WERI-Rb-1 (cell line): ENCODE measurements around the gene TNFRSF9.
"Not testable (repeated sequence)": the region's sequence is repeated elsewhere in the genome, so short reads cannot be mapped to it uniquely, and the experiment has no call there.

Experiments used
- DNase-seq: peaks from one replicate; pipeline ENCODE4 v3.0.0-alpha.2; 2020
- H3K27ac ChIP-seq: fragments of 250-450 bp; sonication (Bioruptor Pico); 2 replicates; pipeline ENCODE4 v1.5.1; 2020; ENCODE audit warnings: mild to moderate bottlenecking, moderate library complexity
- H3K27me3 ChIP-seq: fragments of 250-450 bp; sonication (Bioruptor Pico); 2 replicates; pipeline ENCODE4 v1.5.1; 2021; ENCODE audit warnings: mild to moderate bottlenecking, low read depth, moderate library complexity; ENCODE audit not compliant: insufficient read depth, severe bottlenecking
- H3K36me3 ChIP-seq: fragments of 250-450 bp; sonication (Bioruptor Pico); 2 replicates; pipeline ENCODE4 v1.5.1; 2020; ENCODE audit warnings: mild to moderate bottlenecking, moderate library complexity
- H3K4me3 ChIP-seq: 2 replicates; pipeline ENCODE4 v1.5.1; 2011; ENCODE audit warnings: low read depth, mild to moderate bottlenecking, control low read depth, low read length
- H3K9me3 ChIP-seq: fragments of 250-450 bp; sonication (Bioruptor Pico); 2 replicates; pipeline ENCODE4 v1.5.1; 2021; ENCODE audit warnings: mild to moderate bottlenecking, moderate library complexity; ENCODE audit not compliant: severe bottlenecking
- CTCF ChIP-seq: IDR thresholded peaks from 2 replicates; pipeline ENCODE4 v1.5.1; 2011; ENCODE audit warnings: low read depth, mild to moderate bottlenecking, control low read depth, inconsistent platforms, low read length

Gene TNFRSF9

GRCh38 chr1:7972285-7972684 is 31.6 kb upstream of the TNFRSF9 start:
- Histone ChIP-seq H3K36me3 (peaks cover 67% of the 10 kb centered on the region), H3K4me3 (no peak overlapping the region), H3K27ac (no peak overlapping the region), H3K27me3 (no peaks in the 10 kb centered on the region), H3K9me3 (no peaks in the 10 kb centered on the region)
- no peak for DNase-seq
- TF ChIP-seq CTCF, result no peak

GRCh38 chr1:7971024-7971423 is 30.4 kb upstream of the TNFRSF9 start:
- H3K27me3 ChIP-seq, result no peaks in the 10 kb centered on the region
- H3K4me3 ChIP-seq, result no peak overlapping the region
- no peak for DNase-seq
- H3K9me3 ChIP-seq, result no peaks in the 10 kb centered on the region
- H3K27ac ChIP-seq, result no peak overlapping the region
- no peak for TF ChIP-seq CTCF
- peaks cover 67% of the 10 kb centered on the region for H3K36me3 ChIP-seq

- Histone ChIP-seq H3K27me3 (no peaks in the 10 kb centered on the region), H3K27ac (no peak overlapping the region), H3K36me3 (peaks cover 73% of the 10 kb centered on the region), H3K9me3 (no peaks in the 10 kb centered on the region), H3K4me3 (no peak overlapping the region)
- TF ChIP-seq CTCF, result no peak
- no peak for DNase-seq
Observed at GRCh38 chr1:7970246-7970645, 29.6 kb upstream of the TNFRSF9 start.

- DNase-seq, result no peak
- no peaks in the 10 kb centered on the region for H3K27me3 ChIP-seq
- H3K9me3 ChIP-seq, result no peaks in the 10 kb centered on the region
- peaks cover 91% of the 10 kb centered on the region for H3K36me3 ChIP-seq
- no peak overlapping the region for H3K27ac ChIP-seq
- H3K4me3 ChIP-seq, result no peak overlapping the region
- no peak for TF ChIP-seq CTCF
Observed at GRCh38 chr1:7967651-7968050, 27.0 kb upstream of the TNFRSF9 start.

GRCh38 chr1:7967196-7967595 is 26.6 kb upstream of the TNFRSF9 start:
- DNase-seq, result no peak
- H3K4me3 ChIP-seq, result no peak overlapping the region
- peaks cover 86% of the 10 kb centered on the region for H3K36me3 ChIP-seq
- no peak overlapping the region for H3K27ac ChIP-seq
- H3K27me3 ChIP-seq, result no peaks in the 10 kb centered on the region
- no peaks in the 10 kb centered on the region for H3K9me3 ChIP-seq
- no peak for TF ChIP-seq CTCF

- Histone ChIP-seq H3K27me3 (no peaks in the 10 kb centered on the region), H3K4me3 (no peak overlapping the region), H3K9me3 (no peaks in the 10 kb centered on the region), H3K27ac (no peak overlapping the region), H3K36me3 (peaks cover 59% of the 10 kb centered on the region)
- DNase-seq, result no peak
- TF ChIP-seq CTCF, result no peak
Observed at GRCh38 chr1:7964476-7964875, 23.8 kb upstream of the TNFRSF9 start.

- not testable (repeated sequence) for H3K4me3 ChIP-seq, H3K27me3 ChIP-seq, H3K27ac ChIP-seq, H3K9me3 ChIP-seq, DNase-seq
- H3K36me3 ChIP-seq, result peaks cover 53% of the 10 kb centered on the region
Observed at GRCh38 chr1:7963841-7964240, 23.2 kb upstream of the TNFRSF9 start.

GRCh38 chr1:7963378-7963730 is 22.7 kb upstream of the TNFRSF9 start:
- H3K36me3 ChIP-seq, result peaks cover 48% of the 10 kb centered on the region
- not testable (repeated sequence) for H3K4me3 ChIP-seq, H3K27ac ChIP-seq, H3K9me3 ChIP-seq, H3K27me3 ChIP-seq, DNase-seq
